HCT116 (cell line): ENCODE results near the gene TIAM1. TPM values are rescaled to one million over a fixed set of nuclear protein-coding genes. Genes with fewer than 3 reads are reported as not detected.

Source experiments
- ATAC-seq: fragments of 200-7000 bp; cut with Tn5 transposase; 2 replicates; pipeline ENCODE4 v1.9.1; 2020; ENCODE audit warnings: mild to moderate bottlenecking, moderate library complexity
- BruUV-seq: library from RNA; stranded (reverse); fragments of 400-500 nt; replicated peaks from 2 replicates; lab custom pipeline; 2021; lab: Mats Ljungman, UMichigan
- CTCF ChIA-PET: fragments of 300-600 bp; sonication (Branson Sonifier 250); formaldehyde crosslinking; loops from one replicate; lab custom pipeline; 2021; ENCODE audit warnings: antibody characterized with exemption; lab: Charles Lee
- POLR2A ChIA-PET: fragments of 300-600, 350-600 bp; sonication (Branson Sonifier 250); formaldehyde crosslinking; loops from one replicate; lab custom pipeline; 2021; ENCODE audit warnings: antibody characterized with exemption; lab: Charles Lee
- RAD21 ChIA-PET, 2 experiments: fragments of 300-600 bp; sonication (Branson Sonifier 250); formaldehyde crosslinking; loops; one replicate each; lab custom pipeline; 2023; ENCODE audit warnings: low total read pairs in 2 of 2; ENCODE audit not compliant: uncharacterized antibody in 2 of 2, unreplicated experiment in 2 of 2, low non-redundant PET in 1 of 2; lab: Charles Lee
- DNase-seq: peaks from one replicate; pipeline ENCODE4 v3.0.0-alpha.2; 2010; ENCODE audit warnings: low read depth, low spot score
- H2AFZ ChIP-seq: fragments of 200-600 bp; shearing (Covaris generic), sonication (generic); 2 replicates; pipeline ENCODE4 v1.6.1; 2017; ENCODE audit warnings: low read depth, mixed run types, mixed read lengths, antibody characterized with exemption, low read length; ENCODE audit not compliant: poor library complexity, severe bottlenecking
- H3K27ac ChIP-seq: 2 replicates; pipeline ENCODE4 v1.5.1; 2012; ENCODE audit warnings: low read depth, low read length
- H3K27me3 ChIP-seq: fragments of 200-600 bp; sonication (generic); 2 replicates; pipeline ENCODE4 v1.6.1; 2016; ENCODE audit warnings: mixed run types, low read length, mixed read lengths; ENCODE audit not compliant: insufficient read depth
- H3K36me3 ChIP-seq, 2 experiments: fragments of 200-500 bp in 1 of 2; fragments of 200-600 bp in 1 of 2; sonication (Bioruptor generic) in 1 of 2; sonication (generic) in 1 of 2; 2 replicates each; pipeline versions ENCODE4 v1.5.1 to v1.6.1; 2014 to 2016; ENCODE audit warnings: low read length in 2 of 2, inconsistent platforms in 1 of 2, mixed read lengths in 1 of 2, mixed run types in 1 of 2; ENCODE audit not compliant: insufficient read depth in 2 of 2, control insufficient read depth in 1 of 2
- H3K4me1 ChIP-seq, 2 experiments: fragments of 200-600 bp in 1 of 2; sonication (generic) in 1 of 2; 2 replicates each; pipeline versions ENCODE4 v1.5.1 to v1.6.1; 2012 to 2017; ENCODE audit warnings: low read length in 2 of 2, inconsistent platforms in 1 of 2, mild to moderate bottlenecking in 1 of 2, mixed read lengths in 1 of 2, mixed run types in 1 of 2, moderate library complexity in 1 of 2; ENCODE audit not compliant: insufficient read depth in 2 of 2, control insufficient read depth in 1 of 2
- H3K4me2 ChIP-seq: fragments of 200-600 bp; sonication (generic); 2 replicates; pipeline ENCODE4 v1.6.1; 2017; ENCODE audit warnings: mixed run types, low read length, mixed read lengths
- H3K4me3 ChIP-seq, 2 experiments: fragments of 200-600 bp in 1 of 2; sonication (generic) in 1 of 2; replicated peaks in 1 of 2; 2 replicates each; pipeline ENCODE4 v1.5.1; 2011 to 2016; ENCODE audit warnings: low read length in 2 of 2, control low read depth in 1 of 2, low read depth in 1 of 2, mild to moderate bottlenecking in 1 of 2, mixed read lengths in 1 of 2, mixed run types in 1 of 2
- H3K79me2 ChIP-seq: fragments of 200-600 bp; sonication (generic); 2 replicates; pipeline ENCODE4 v1.6.1; 2017; ENCODE audit warnings: mild to moderate bottlenecking, mixed run types, low read length, moderate library complexity, mixed read lengths; ENCODE audit not compliant: insufficient read depth
- H3K9ac ChIP-seq: fragments of 200-600 bp; sonication (generic); 2 replicates; pipeline ENCODE4 v1.6.1; 2016; ENCODE audit warnings: low read length, mixed read lengths
- H3K9me2 ChIP-seq: fragments of 200-600 bp; sonication (generic), shearing (Covaris generic); 2 replicates; pipeline ENCODE4 v1.6.1; 2017; ENCODE audit warnings: mixed run types, mild to moderate bottlenecking, moderate library complexity; ENCODE audit not compliant: insufficient read depth
- H3K9me3 ChIP-seq, 2 experiments: fragments of 200-500 bp in 1 of 2; fragments of 200-600 bp in 1 of 2; sonication (Bioruptor generic) in 1 of 2; sonication (generic) in 1 of 2; 2 replicates each; pipeline ENCODE4 v1.6.1; 2014 to 2017; ENCODE audit warnings: low read length in 2 of 2, mixed read lengths in 2 of 2, inconsistent platforms in 1 of 2, low read depth in 1 of 2, mild to moderate bottlenecking in 1 of 2, mixed run types in 1 of 2, moderate library complexity in 1 of 2; ENCODE audit not compliant: control insufficient read depth in 1 of 2, insufficient read depth in 1 of 2
- H4K20me1 ChIP-seq: fragments of 200-600 bp; sonication (generic), shearing (Covaris generic); 2 replicates; pipeline ENCODE4 v1.6.1; 2017; ENCODE audit warnings: mixed run types, mild to moderate bottlenecking, moderate library complexity; ENCODE audit not compliant: insufficient read depth
- CBX3 ChIP-seq: IDR thresholded peaks from 2 replicates; pipeline ENCODE4 v1.6.1; 2012; ENCODE audit warnings: low read depth
- CEBPB ChIP-seq: IDR thresholded peaks from 2 replicates; pipeline ENCODE4 v1.6.1; 2012; ENCODE audit warnings: low read depth
- EGR1 ChIP-seq: IDR thresholded peaks from 2 replicates; pipeline ENCODE4 v1.6.1; 2012; ENCODE audit warnings: low read depth
- EZH2 ChIP-seq: fragments of 200-600 bp; sonication (generic); IDR thresholded peaks from 2 replicates; pipeline ENCODE4 v1.6.1; 2017; ENCODE audit warnings: antibody characterized with exemption, mixed run types
- EZH2phosphoT487 ChIP-seq: fragments of 200-600 bp; IDR thresholded peaks from 2 replicates; pipeline ENCODE4 v1.6.1; 2018; ENCODE audit warnings: antibody characterized with exemption, borderline replicate concordance
- FOSL1 ChIP-seq: IDR thresholded peaks from 2 replicates; pipeline ENCODE4 v1.6.1; 2012; ENCODE audit warnings: low read depth
- JUND ChIP-seq: IDR thresholded peaks from 2 replicates; pipeline ENCODE4 v1.6.1; 2012
- MAX ChIP-seq: IDR thresholded peaks from 2 replicates; pipeline ENCODE4 v1.6.1; 2012
- POLR2AphosphoS5 ChIP-seq: IDR thresholded peaks from 2 replicates; pipeline ENCODE4 v1.6.1; 2011; ENCODE audit warnings: mild to moderate bottlenecking, low read depth, low read length, moderate library complexity
- RAD21 ChIP-seq: IDR thresholded peaks from 2 replicates; pipeline ENCODE4 v1.6.1; 2012; ENCODE audit warnings: low read depth, mild to moderate bottlenecking
- REST ChIP-seq: IDR thresholded peaks from 2 replicates; pipeline ENCODE4 v1.6.1; 2012; ENCODE audit warnings: low read depth
- SIN3A ChIP-seq: IDR thresholded peaks from 2 replicates; pipeline ENCODE4 v1.6.1; 2012; ENCODE audit warnings: low read depth
- SP1 ChIP-seq: IDR thresholded peaks from 2 replicates; pipeline ENCODE4 v1.6.1; 2012; ENCODE audit warnings: low read depth
- SRF ChIP-seq: IDR thresholded peaks from 2 replicates; pipeline ENCODE4 v1.6.1; 2012; ENCODE audit warnings: low read depth
- TCF7L2 ChIP-seq: IDR thresholded peaks from 2 replicates; pipeline ENCODE4 v1.7.0; 2011; ENCODE audit warnings: borderline replicate concordance, inconsistent platforms; ENCODE audit not compliant: insufficient read depth, insufficient read length; ENCODE audit errors: extremely low read depth
- YY1 ChIP-seq: IDR thresholded peaks from 2 replicates; pipeline ENCODE4 v1.6.1; 2011; ENCODE audit warnings: low read length, low read depth, moderate library complexity, mild to moderate bottlenecking; ENCODE audit not compliant: insufficient replicate concordance; ENCODE audit errors: extremely low read depth
- ZFX ChIP-seq: fragments of 450-650 bp; IDR thresholded peaks from 2 replicates; pipeline ENCODE4 v1.6.1; 2017
- intact Hi-C: fragments of 100-400 bp; cut with micrococcal nuclease; formaldehyde crosslinking; loops from 2 replicates; pipeline ENCODE4 v1.10.0; 2022
- total RNA-seq: library from RNA; stranded (reverse); gene quantifications from one replicate; pipeline ENCODE4 v1.2.1, GENCODE V29; 2021; ENCODE audit not compliant: unreplicated experiment

TIAM1 gene
- total RNA-seq, 1 experiment from 2014 or later = 47.8 TPM

GRCh38 chr21:31196724-31197123, 147.3 kb downstream of the TIAM1 start (continued):
- TF ChIP-seq EZH2phosphoT487 (no peak), ZFX (no peak), SP1 (no peak), CEBPB (no peak), MAX (no peak), JUND (no peak), SRF (no peak), TCF7L2 (no peak), EGR1 (no peak)
- TF ChIP-seq, all 23 proteins: peak for 0

- Histone ChIP-seq H3K9ac (no peak overlapping the region), H3K4me3 (no peak overlapping the region), H3K27me3 (no peaks in the 10 kb centered on the region), H3K9me2 (no peaks in the 10 kb centered on the region), H3K4me2 (no peak overlapping the region), H4K20me1 (no peaks in the 10 kb centered on the region), H3K9me3 (no peaks in the 10 kb centered on the region), H2AFZ (no peak overlapping the region), H3K79me2 (no peaks in the 10 kb centered on the region), H3K27ac (no peak overlapping the region), H3K4me1 (peaks cover 2 to 3% of the 10 kb centered on the region in 2 experiments; a peak in 1 of 4 replicates), H3K36me3 (no peaks in the 10 kb centered on the region)
- BruUV-seq = no TSS peak
- no peak for ATAC-seq
- TF ChIP-seq REST = no peak
- no peak for TF ChIP-seq RAD21
- no peak for TF ChIP-seq EGR1
- no peak for TF ChIP-seq FOSL1
- TF ChIP-seq POLR2AphosphoS5 = no peak
- no peak for TF ChIP-seq CBX3
- TF ChIP-seq SP1 = no peak
- TF ChIP-seq YY1 = no peak
- TF ChIP-seq CEBPB = no peak
- TF ChIP-seq EZH2phosphoT487 = no peak
- TF ChIP-seq EZH2 = no peak
- TF ChIP-seq SIN3A = no peak
- TF ChIP-seq SRF = no peak
- no peak for TF ChIP-seq TCF7L2
- POLR2A ChIA-PET = no interaction called here
- no peak for DNase-seq
- CTCF ChIA-PET = interaction anchor here (1.6 kb wide), 1 partner anchor 385 kb away, joined by 7 read pairs; no protein-coding TSS in a partner anchor
- intact Hi-C loops = loop anchor here (5.0 kb wide), 1 partner anchor 262 kb away; no protein-coding TSS in a partner anchor
- RAD21 ChIA-PET = interaction anchor here in 1 of 2 experiments (1.9 kb wide), 1 partner anchor 386 kb away, joined by 5 read pairs; no protein-coding TSS in a partner anchor
Measured at GRCh38 chr21:31195334-31196015, 148.6 kb downstream of the TIAM1 start.
